Parathyroid adenoma (tissue), 2 donors: ENCODE results near the gene AJUBA.

Source experiments
- H2AFZ ChIP-seq: fragments of 300-600 bp; sonication (generic); one replicate; pipeline ENCODE4 v1.7.0; 2017; ENCODE audit warnings: antibody characterized with exemption, mild to moderate bottlenecking
- H3K27ac ChIP-seq: fragments of 300-600 bp; sonication (generic); one replicate; pipeline ENCODE4 v1.7.0; 2017
- H3K27me3 ChIP-seq: fragments of 300-600 bp; sonication (generic); one replicate; pipeline ENCODE4 v1.7.0; 2017; ENCODE audit warnings: low read length; ENCODE audit not compliant: control insufficient read depth, insufficient read depth
- H3K36me3 ChIP-seq: fragments of 300-600 bp; sonication (generic); one replicate; pipeline ENCODE4 v1.7.0; 2017; ENCODE audit warnings: low read length; ENCODE audit not compliant: control insufficient read depth, insufficient read depth
- H3K4me1 ChIP-seq: fragments of 300-600 bp; sonication (generic); one replicate; pipeline ENCODE4 v1.7.0; 2017; ENCODE audit warnings: control low read depth
- H3K4me2 ChIP-seq: fragments of 300-600 bp; sonication (generic); one replicate; pipeline ENCODE4 v1.7.0; 2017; ENCODE audit warnings: low read length
- H3K4me3 ChIP-seq: fragments of 300-600 bp; sonication (generic); one replicate; pipeline ENCODE4 v1.7.0; 2017; ENCODE audit warnings: low read depth, low read length
- H3K79me2 ChIP-seq: fragments of 300-600 bp; sonication (generic); one replicate; pipeline ENCODE4 v1.7.0; 2017; ENCODE audit warnings: control low read depth
- H3K9ac ChIP-seq: fragments of 300-600 bp; sonication (generic); one replicate; pipeline ENCODE4 v1.7.0; 2017; ENCODE audit warnings: mild to moderate bottlenecking
- H3K9me3 ChIP-seq: fragments of 300-600 bp; sonication (generic); one replicate; pipeline ENCODE4 v1.7.0; 2017; ENCODE audit warnings: low read length; ENCODE audit not compliant: control insufficient read depth
- CTCF ChIP-seq: fragments of 300-600 bp; sonication (generic); IDR thresholded peaks from one replicate; pipeline ENCODE4 v1.7.0; 2017; ENCODE audit warnings: antibody characterized with exemption, mild to moderate bottlenecking
- donor health status: primary hyperparathyroidism.

Gene AJUBA

GRCh38 chr14:22995889-22996625 is 13.7 kb upstream of the AJUBA start:
- Histone ChIP-seq H3K79me2 (peaks cover 2% of the 10 kb centered on the region), H3K9me3 (no peaks in the 10 kb centered on the region), H3K4me3 (no peak overlapping the region), H3K4me2 (no peak overlapping the region), H3K27ac (no peak overlapping the region), H3K4me1 (no peaks in the 10 kb centered on the region), H3K36me3 (no peaks in the 10 kb centered on the region), H3K27me3 (no peaks in the 10 kb centered on the region), H3K9ac (no peak overlapping the region), H2AFZ (no peak overlapping the region)
- TF ChIP-seq CTCF = no peak

- no peaks in the 10 kb centered on the region for H3K9me3 ChIP-seq
- peak; percentile 53 for TF ChIP-seq CTCF
- H3K27ac ChIP-seq = no peak overlapping the region
- H3K9ac ChIP-seq = no peak overlapping the region
- no peak overlapping the region for H2AFZ ChIP-seq
- H3K4me3 ChIP-seq = no peak overlapping the region
- no peaks in the 10 kb centered on the region for H3K27me3 ChIP-seq
- H3K4me1 ChIP-seq = no peaks in the 10 kb centered on the region
- no peaks in the 10 kb centered on the region for H3K36me3 ChIP-seq
- peaks cover 2% of the 10 kb centered on the region for H3K79me2 ChIP-seq
- no peak overlapping the region for H3K4me2 ChIP-seq
Observed at GRCh38 chr14:22994762-22995275, 12.5 kb upstream of the AJUBA start.

- Histone ChIP-seq H3K4me2 (no peak overlapping the region), H3K9me3 (no peaks in the 10 kb centered on the region), H2AFZ (no peak overlapping the region), H3K27me3 (no peaks in the 10 kb centered on the region), H3K79me2 (no peaks in the 10 kb centered on the region), H3K4me1 (no peaks in the 10 kb centered on the region), H3K9ac (no peak overlapping the region), H3K27ac (no peak overlapping the region), H3K4me3 (no peak overlapping the region), H3K36me3 (no peaks in the 10 kb centered on the region)
- no peak for TF ChIP-seq CTCF
Observed at GRCh38 chr14:22993517-22993916, 11.2 kb upstream of the AJUBA start.

- no peaks in the 10 kb centered on the region for H3K27me3 ChIP-seq
- H3K27ac ChIP-seq = no peak overlapping the region
- no peaks in the 10 kb centered on the region for H3K4me1 ChIP-seq
- no peaks in the 10 kb centered on the region for H3K36me3 ChIP-seq
- H3K4me3 ChIP-seq = no peak overlapping the region
- H3K9ac ChIP-seq = no peak overlapping the region
- no peaks in the 10 kb centered on the region for H3K9me3 ChIP-seq
- no peak for TF ChIP-seq CTCF
- H3K4me2 ChIP-seq = no peak overlapping the region
- no peaks in the 10 kb centered on the region for H3K79me2 ChIP-seq
- H2AFZ ChIP-seq = no peak overlapping the region
Observed at GRCh38 chr14:22991852-22992251, 9.5 kb upstream of the AJUBA start.

GRCh38 chr14:22987291-22987690 is 4.9 kb upstream of the AJUBA start:
- no peaks in the 10 kb centered on the region for H3K9me3 ChIP-seq
- H3K79me2 ChIP-seq = no peaks in the 10 kb centered on the region
- no peak overlapping the region for H2AFZ ChIP-seq
- no peak overlapping the region for H3K9ac ChIP-seq
- TF ChIP-seq CTCF = no peak
- no peaks in the 10 kb centered on the region for H3K27me3 ChIP-seq
- no peak overlapping the region for H3K4me2 ChIP-seq
- no peak overlapping the region for H3K27ac ChIP-seq
- H3K4me3 ChIP-seq = no peak overlapping the region
- H3K4me1 ChIP-seq = peaks cover 7% of the 10 kb centered on the region
- no peaks in the 10 kb centered on the region for H3K36me3 ChIP-seq
